SJSA1 (cell line): ENCODE measurements around the gene CMSS1. TPM values are rescaled to one million over a fixed set of nuclear protein-coding genes. Genes with fewer than 3 reads are reported as not detected.

Experiments
- DNase-seq, 2 experiments: peaks; one replicate each; pipeline ENCODE4 v3.0.0-alpha.2; 2015 to 2020; ENCODE audit warnings: low spot score in 2 of 2, low read depth in 1 of 2
- H3K27ac ChIP-seq: fragments of 250-450 bp; sonication (Bioruptor Pico); 2 replicates; pipeline ENCODE4 v1.5.1; 2020; ENCODE audit warnings: mild to moderate bottlenecking, moderate library complexity
- H3K27me3 ChIP-seq: fragments of 250-450 bp; sonication (Bioruptor Pico); replicated peaks from 2 replicates; pipeline ENCODE4 v1.5.1; 2020; ENCODE audit warnings: mild to moderate bottlenecking, moderate library complexity
- H3K36me3 ChIP-seq: fragments of 250-450 bp; sonication (Bioruptor Pico); 2 replicates; pipeline ENCODE4 v1.5.1; 2020; ENCODE audit warnings: mild to moderate bottlenecking
- H3K4me1 ChIP-seq: fragments of 250-450 bp; sonication (Bioruptor Pico); replicated peaks from 2 replicates; pipeline ENCODE4 v1.6.1; 2021; ENCODE audit warnings: mild to moderate bottlenecking
- H3K4me3 ChIP-seq: fragments of 250-450 bp; sonication (Bioruptor Pico); 2 replicates; pipeline ENCODE4 v1.5.1; 2020; ENCODE audit warnings: mild to moderate bottlenecking
- H3K9me3 ChIP-seq: fragments of 250-450 bp; sonication (Bioruptor Pico); replicated peaks from 2 replicates; pipeline ENCODE4 v1.5.1; 2020; ENCODE audit warnings: mild to moderate bottlenecking
- total RNA-seq: library from RNA; depleted of rRNA; stranded (reverse); fragments of >200 nt; shearing (Covaris generic); gene quantifications from 2 replicates; pipeline ENCODE4 v1.2.3, GENCODE V29; 2014

Gene CMSS1
- total RNA-seq, 1 experiment from 2014 or later, result 29.5 TPM

DNA sequence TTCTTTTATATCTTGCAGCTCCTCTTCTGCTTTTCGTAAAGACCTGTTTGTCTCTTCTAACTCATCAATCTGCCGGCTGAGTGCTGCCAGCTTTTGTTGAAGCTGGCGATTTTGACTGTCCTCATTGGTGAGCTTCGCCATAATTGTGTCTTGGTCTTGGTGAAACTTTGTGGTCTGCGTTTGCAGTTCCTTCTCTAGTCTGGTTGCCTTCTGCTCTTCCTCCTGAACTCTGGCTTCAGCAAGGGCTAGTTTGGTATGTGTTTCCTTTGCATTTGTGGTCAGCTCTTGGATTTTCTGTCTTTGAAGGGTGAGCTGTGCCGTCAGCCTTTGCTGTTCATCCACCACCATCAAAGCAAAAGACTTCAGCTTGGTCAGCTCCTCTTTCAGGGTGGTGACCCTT, 32.9 kb downstream of the CMSS1 start:
- no peak overlapping the region for H3K4me3 ChIP-seq
- no peaks in the 10 kb centered on the region for H3K27me3 ChIP-seq
- H3K27ac ChIP-seq, result no peak overlapping the region
- H3K4me1 ChIP-seq, result no peaks in the 10 kb centered on the region
- no peak for DNase-seq
- peaks cover 67% of the 10 kb centered on the region for H3K36me3 ChIP-seq
- H3K9me3 ChIP-seq, result no peaks in the 10 kb centered on the region

DNA sequence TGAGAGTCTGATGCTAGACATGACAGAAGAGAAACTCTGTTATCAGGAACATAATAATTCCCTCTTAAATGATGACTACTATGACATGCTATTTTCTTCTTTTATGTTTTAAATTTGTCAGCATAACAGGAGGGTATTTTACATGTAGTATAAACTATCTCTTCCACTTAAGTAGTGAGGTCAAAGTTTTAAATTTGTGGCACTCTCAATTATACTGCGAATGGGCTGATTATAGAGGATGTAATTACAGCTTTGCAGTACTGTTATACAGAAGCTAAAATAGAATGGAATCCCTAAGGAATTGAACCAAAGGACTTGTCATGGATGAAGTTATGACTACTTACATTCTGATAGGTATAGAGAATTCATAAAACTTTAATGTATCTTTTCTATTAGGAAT, 34.3 kb downstream of the CMSS1 start:
- no peak for DNase-seq
- Histone ChIP-seq H3K27ac (no peak overlapping the region), H3K9me3 (no peaks in the 10 kb centered on the region), H3K27me3 (no peaks in the 10 kb centered on the region), H3K4me1 (no peaks in the 10 kb centered on the region), H3K36me3 (peaks cover 77% of the 10 kb centered on the region), H3K4me3 (no peak overlapping the region)

DNA sequence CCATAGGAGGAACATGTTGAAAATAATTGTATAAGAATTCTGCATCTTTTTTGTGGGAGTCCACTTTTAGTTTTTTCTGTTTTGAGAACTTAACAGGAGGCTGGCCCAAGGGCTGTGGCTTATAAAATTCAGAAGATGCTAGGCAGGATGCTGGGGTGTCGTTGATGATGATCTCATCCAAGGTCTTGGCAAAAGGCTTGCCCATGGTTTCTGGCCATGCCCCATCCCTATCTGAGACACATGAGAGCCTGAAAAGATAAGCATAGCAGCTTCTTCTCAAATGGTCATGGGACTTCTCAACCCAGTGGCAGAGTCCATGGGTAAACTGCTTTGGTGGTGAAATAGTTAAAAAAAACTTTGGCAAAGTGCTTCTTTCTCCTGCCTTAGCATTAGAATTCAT, 35.2 kb downstream of the CMSS1 start:
- H3K27me3 ChIP-seq, result no peaks in the 10 kb centered on the region
- DNase-seq, result no peak
- H3K27ac ChIP-seq, result no peak overlapping the region
- H3K4me1 ChIP-seq, result no peaks in the 10 kb centered on the region; the same call in 1 of the 2 replicates
- H3K36me3 ChIP-seq, result peaks cover 79% of the 10 kb centered on the region
- no peaks in the 10 kb centered on the region for H3K9me3 ChIP-seq
- no peak overlapping the region for H3K4me3 ChIP-seq

DNA sequence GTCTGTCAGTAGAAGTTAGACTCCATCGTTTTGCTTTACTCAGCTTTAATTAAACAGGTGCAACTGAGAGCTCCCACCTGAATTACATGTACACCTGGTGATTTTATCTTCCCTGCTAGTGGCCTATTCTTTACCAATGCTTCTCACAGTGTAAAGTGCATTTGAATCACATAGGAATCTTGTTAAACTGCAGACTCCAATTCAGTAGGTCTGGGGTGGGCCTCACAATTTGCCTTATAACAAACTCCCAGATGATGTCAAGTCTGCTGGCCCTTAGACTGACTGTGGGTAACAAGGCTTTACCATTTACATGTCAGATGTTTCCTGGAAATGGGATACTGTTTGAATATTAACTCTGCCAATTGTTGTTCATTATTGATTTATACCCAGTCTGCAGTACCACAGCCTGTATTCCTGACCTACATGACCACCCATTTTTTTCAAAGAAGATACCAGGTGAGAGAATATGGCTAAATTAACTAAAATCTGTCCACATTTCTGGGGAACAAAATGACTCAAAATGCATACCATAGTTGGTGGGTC, 37.2 kb downstream of the CMSS1 start:
- peaks cover 13% of the 10 kb centered on the region for H3K4me1 ChIP-seq

DNA sequence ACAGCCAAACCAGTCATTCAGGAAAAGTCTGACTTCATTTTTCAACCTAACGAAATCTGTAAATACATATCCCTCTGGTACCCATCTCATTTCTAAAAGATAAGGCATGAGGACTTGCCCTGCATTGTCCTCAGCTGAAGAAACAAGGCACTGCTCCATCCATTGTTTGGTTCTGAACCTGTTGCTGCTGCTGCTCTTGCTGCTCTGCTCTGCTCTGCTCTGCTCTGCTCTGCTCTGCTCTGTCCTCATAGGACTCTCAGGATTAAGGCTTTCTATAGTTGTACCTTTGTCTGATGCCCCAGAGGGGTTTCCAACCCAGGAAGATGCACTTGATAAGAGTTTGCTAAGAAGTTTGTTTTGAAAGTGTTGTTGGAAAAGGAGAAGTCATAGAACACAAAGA, 38.2 kb downstream of the CMSS1 start:
- Histone ChIP-seq H3K27ac (no peak overlapping the region), H3K4me3 (no peak overlapping the region), H3K36me3 (peaks cover 74% of the 10 kb centered on the region), H3K27me3 (no peaks in the 10 kb centered on the region), H3K9me3 (no peaks in the 10 kb centered on the region), H3K4me1 (peaks cover 24% of the 10 kb centered on the region)
- DNase-seq, result no peak

More for the DNA sequence above, 37.2 kb downstream of the CMSS1 start:
- no peak for DNase-seq
- H3K36me3 ChIP-seq, result peaks cover 74% of the 10 kb centered on the region
- H3K27me3 ChIP-seq, result no peaks in the 10 kb centered on the region
- no peak overlapping the region for H3K27ac ChIP-seq
- no peaks in the 10 kb centered on the region for H3K9me3 ChIP-seq
- no peak overlapping the region for H3K4me3 ChIP-seq

DNA sequence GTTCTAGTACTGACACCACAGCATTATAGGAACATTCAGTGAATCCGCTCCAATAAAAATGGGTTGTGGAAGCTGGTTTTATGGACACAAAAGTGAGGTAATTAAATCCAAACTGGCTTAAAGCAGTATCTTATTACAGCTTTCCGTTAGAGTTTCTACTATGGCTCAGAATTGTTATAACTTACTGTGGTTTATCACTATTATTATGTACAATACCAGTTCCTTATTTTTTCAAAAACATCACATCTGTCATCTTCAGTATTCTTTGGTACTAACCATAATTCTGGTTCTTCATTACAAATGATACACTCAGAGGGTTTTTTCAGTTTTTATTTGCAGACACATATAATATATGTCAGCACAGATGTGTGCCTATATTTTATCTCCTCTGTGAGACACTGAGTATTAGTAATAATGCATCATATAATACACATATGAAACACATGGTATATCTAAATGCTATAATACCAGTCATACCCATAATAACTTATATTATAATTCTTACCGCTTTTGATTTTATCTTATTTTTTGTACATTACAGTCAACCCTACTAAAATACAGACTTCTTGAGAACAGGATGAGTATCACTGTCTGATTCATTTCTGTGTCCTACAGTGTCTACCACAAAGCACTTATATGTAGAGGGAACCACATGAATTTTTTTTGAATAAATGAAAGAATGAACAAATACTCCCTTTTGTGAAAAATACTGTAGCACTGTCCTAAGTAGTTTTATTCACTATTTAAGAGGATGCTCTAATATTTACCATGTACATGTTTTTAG, 39.0 kb downstream of the CMSS1 start:
- Histone ChIP-seq H3K4me1 (peaks cover 31% of the 10 kb centered on the region), H3K36me3 (peaks cover 79% of the 10 kb centered on the region), H3K9me3 (no peaks in the 10 kb centered on the region), H3K27me3 (no peaks in the 10 kb centered on the region), H3K4me3 (no peak overlapping the region), H3K27ac (no peak overlapping the region)
- no peak for DNase-seq

DNA sequence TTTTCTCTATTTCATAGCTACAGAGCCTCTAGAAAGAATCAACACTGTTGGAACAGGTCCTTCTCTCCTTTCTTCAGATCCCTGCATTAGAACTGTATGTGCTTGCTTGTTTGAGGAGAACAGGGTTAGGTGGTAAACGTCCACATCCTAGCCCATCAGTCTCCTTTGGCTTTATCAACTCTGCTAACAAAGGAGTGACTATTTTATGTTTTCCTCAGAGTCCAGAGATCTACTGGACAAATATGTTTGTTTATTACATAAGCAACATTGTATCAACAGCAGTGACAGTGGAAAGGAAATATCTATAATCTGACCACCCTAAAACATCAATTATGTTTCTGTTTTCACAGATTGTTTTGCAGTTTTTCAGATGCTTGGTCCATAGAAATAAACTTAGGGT, 39.6 kb downstream of the CMSS1 start:
- no peaks in the 10 kb centered on the region for H3K27me3 ChIP-seq
- no peak overlapping the region for H3K4me3 ChIP-seq
- H3K4me1 ChIP-seq, result peaks cover 37% of the 10 kb centered on the region
- no peaks in the 10 kb centered on the region for H3K9me3 ChIP-seq
- DNase-seq, result no peak
- H3K36me3 ChIP-seq, result peaks cover 81% of the 10 kb centered on the region
- H3K27ac ChIP-seq, result no peak overlapping the region

DNA sequence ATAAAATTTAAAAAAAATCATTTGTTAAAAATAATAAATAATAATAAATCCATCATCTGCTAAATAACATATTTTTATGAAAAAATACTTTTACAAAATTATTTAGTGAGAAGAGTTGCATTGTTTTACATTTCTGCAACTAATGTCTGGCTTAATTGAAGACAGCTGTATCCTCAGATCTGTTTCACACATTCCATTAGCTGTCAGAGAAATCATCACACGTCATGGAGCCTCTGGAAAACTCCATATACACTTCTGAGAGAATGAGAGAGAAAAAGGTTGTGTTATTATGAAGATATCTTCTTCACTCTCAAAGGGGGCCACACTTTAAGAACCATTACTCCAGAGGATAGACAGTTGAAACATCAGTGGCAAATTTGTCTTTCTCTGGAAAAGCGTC, 40.8 kb downstream of the CMSS1 start:
- Histone ChIP-seq H3K27ac (no peak overlapping the region), H3K4me1 (peaks cover 48% of the 10 kb centered on the region), H3K27me3 (no peaks in the 10 kb centered on the region), H3K4me3 (no peak overlapping the region), H3K36me3 (peaks cover 81% of the 10 kb centered on the region), H3K9me3 (no peaks in the 10 kb centered on the region)
- no peak for DNase-seq

DNA sequence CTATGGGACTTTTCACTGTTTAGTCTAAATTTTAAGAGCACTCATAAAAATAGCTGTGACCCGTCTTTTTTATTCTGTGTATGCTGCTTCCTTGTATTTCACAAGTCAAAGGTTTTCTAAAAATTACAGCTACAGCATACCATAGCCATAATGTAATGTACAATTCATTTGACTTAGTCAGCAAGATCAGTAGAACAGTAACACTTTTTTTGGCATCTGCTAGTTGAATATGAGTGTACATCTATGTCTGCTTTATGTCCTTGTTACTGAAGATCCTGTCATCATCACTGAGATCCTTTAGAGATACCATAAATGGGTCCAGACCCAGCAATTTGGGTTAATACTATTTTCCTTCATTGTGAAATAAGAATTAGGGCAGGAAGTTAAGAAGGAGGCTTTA, 42.2 kb downstream of the CMSS1 start:
- no peaks in the 10 kb centered on the region for H3K9me3 ChIP-seq
- no peaks in the 10 kb centered on the region for H3K27me3 ChIP-seq
- H3K36me3 ChIP-seq, result peaks cover 83% of the 10 kb centered on the region
- DNase-seq, result peak in 1 of 2 experiments; percentile 56
- H3K27ac ChIP-seq, result peak overlapping the region; percentile 66
- H3K4me1 ChIP-seq, result peaks cover 48% of the 10 kb centered on the region
- H3K4me3 ChIP-seq, result no peak overlapping the region

DNA sequence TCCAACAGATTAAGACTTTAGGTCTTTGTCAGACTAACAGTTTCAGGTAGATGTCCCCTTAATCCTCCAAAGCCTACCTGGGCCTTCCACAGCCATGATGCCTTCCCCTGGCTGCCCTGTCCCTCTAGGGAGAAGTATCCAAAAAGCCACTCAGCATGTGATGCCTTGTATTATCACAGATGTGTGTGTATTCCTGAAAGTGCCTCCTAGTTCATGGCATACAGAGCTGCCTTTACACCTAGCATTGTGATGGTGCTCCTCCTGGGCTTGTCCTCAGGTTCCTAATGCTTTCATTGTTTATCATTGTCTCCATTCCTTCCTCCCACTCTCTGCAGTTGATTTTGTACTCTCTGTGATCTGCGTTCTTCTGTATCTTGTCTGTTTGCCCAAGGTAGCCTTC, 43.6 kb downstream of the CMSS1 start:
- peaks cover 50% of the 10 kb centered on the region for H3K4me1 ChIP-seq

DNA sequence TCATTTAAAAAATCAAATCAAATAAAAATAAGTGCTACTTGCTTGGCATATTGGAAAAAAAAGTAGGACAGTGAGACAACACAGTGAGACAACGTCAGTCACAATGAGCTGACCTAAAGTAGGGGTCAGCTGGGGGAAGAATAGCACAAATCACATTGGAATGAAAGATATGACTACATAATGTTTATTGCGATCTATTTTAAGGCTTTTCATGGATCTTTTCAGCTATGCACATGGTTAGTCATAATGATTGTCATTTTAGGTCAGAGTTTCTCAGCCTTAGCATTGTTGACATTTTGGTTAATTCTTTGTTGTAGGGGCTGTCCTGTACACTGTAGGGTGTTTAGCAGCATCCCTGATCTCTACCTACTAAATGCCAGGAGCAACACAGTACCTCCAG, 44.5 kb downstream of the CMSS1 start:
- peaks cover 60% of the 10 kb centered on the region for H3K4me1 ChIP-seq
- H3K27ac ChIP-seq, result peak overlapping the region; percentile 66
- no peak overlapping the region for H3K4me3 ChIP-seq
- DNase-seq, result peak; percentile 48 to 84
- no peaks in the 10 kb centered on the region for H3K9me3 ChIP-seq
- H3K27me3 ChIP-seq, result no peaks in the 10 kb centered on the region
- H3K36me3 ChIP-seq, result peaks cover 84% of the 10 kb centered on the region

More for the DNA sequence above, 43.6 kb downstream of the CMSS1 start:
- Histone ChIP-seq H3K27me3 (no peaks in the 10 kb centered on the region), H3K4me3 (no peak overlapping the region), H3K27ac (peak overlapping the region; percentile 66), H3K36me3 (peaks cover 82% of the 10 kb centered on the region), H3K9me3 (no peaks in the 10 kb centered on the region)
- no peak for DNase-seq

DNA sequence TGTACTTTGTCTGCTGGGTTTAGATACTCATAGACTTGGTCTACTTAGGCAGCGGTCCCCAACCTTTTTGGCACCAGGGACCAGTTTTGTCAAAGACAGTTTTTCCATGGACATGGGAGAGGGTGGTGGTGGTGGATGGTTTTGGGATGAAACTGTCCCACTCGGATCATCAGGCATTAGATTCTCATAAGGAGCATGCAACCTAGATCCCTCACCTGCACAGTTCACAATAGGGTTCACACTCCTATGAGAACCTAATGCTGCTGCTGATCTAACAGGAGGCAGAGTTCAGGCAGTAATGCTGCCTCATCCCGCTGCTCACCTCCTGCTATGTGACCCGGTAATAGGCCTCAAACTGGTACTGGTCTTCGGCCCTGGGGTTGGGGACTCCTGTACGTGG, 45.3 kb downstream of the CMSS1 start:
- Histone ChIP-seq H3K9me3 (no peaks in the 10 kb centered on the region), H3K27me3 (no peaks in the 10 kb centered on the region), H3K36me3 (peaks cover 84% of the 10 kb centered on the region), H3K27ac (peak overlapping the region; percentile 66), H3K4me1 (peaks cover 63% of the 10 kb centered on the region), H3K4me3 (no peak overlapping the region)
- DNase-seq, result no peak

DNA sequence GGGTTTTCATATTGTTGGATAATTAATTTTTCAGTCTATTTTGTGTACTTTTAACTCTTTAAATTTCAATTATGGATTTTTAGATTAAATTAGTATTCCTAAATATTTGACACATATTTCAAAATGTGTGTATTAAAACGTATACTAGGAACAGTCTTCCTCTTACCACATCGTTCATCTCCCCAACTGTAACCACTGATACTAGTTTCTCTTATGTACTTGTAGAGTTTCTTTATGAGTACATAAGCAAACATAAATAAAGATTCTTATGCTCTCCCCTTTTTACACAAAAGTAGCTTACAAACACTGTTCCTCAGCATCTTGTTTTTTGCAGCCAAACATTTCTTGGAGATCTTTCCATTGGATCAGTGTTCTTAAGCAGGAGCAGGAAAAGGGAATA, 45.9 kb downstream of the CMSS1 start:
- Histone ChIP-seq H3K4me3 (no peak overlapping the region), H3K9me3 (no peaks in the 10 kb centered on the region), H3K27ac (no peak overlapping the region), H3K27me3 (no peaks in the 10 kb centered on the region), H3K36me3 (peaks cover 86% of the 10 kb centered on the region), H3K4me1 (peaks cover 63% of the 10 kb centered on the region)
- DNase-seq, result no peak

DNA sequence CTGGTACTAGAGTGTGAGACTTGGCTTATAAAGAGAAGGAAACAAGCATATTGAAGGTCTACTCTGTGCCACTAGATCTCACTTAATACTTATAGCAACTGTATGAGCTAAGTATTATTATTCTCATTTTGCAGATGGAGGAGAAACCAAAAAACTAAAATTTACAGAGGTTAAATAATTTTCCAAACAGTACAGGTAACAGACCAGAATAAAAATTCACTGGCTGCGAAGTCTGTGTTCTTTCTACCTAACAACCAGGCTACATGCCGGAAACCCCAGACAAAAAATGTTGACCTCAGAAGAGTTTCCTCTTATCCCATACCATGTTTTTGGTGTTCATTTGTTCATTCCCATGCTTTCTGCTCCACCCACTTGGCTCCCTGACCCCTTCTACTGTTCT, 46.6 kb downstream of the CMSS1 start:
- Histone ChIP-seq H3K27ac (no peak overlapping the region), H3K4me3 (no peak overlapping the region), H3K4me1 (peaks cover 56% of the 10 kb centered on the region), H3K9me3 (no peaks in the 10 kb centered on the region), H3K27me3 (no peaks in the 10 kb centered on the region), H3K36me3 (peaks cover 86% of the 10 kb centered on the region)
- no peak for DNase-seq
